Prostate gland (tissue), 2 donors: Measurements from ENCODE around the gene UBA52. TPM values are rescaled to one million over a fixed set of nuclear protein-coding genes. Genes with fewer than 3 reads are reported as not detected.

Experiments used
- DNase-seq: peaks from one replicate; pipeline ENCODE4 v3.0.0-alpha.2; 2019; ENCODE audit warnings: low spot score
- H3K27ac ChIP-seq, 2 donors: fragments of 200-600 bp; sonication (generic); 2 replicates each; pipeline ENCODE4 v1.5.1; 2017 to 2019
- H3K27me3 ChIP-seq: fragments of 200-600 bp; sonication (generic); replicated peaks from 2 replicates; pipeline ENCODE4 v1.5.1; 2019; ENCODE audit not compliant: insufficient read depth
- H3K36me3 ChIP-seq, 2 donors: fragments of 200-600 bp; sonication (generic); 1 replicate in 1 of 2; 2 replicates in 1 of 2; pipeline versions ENCODE4 v1.5.1 to v1.8.1; 2017 to 2019
- H3K4me1 ChIP-seq: fragments of 200-600 bp; sonication (generic); replicated peaks from 2 replicates; pipeline ENCODE4 v1.5.1; 2019
- H3K4me3 ChIP-seq, 2 donors: fragments of 200-600 bp; sonication (generic); 2 replicates each; pipeline ENCODE4 v1.5.1; 2017 to 2019
- H3K9me3 ChIP-seq: fragments of 200-600 bp; sonication (generic); 2 replicates; pipeline ENCODE4 v1.5.1; 2017
- CTCF ChIP-seq, 4 experiments: fragments of 200-600 bp in 2 of 4; fragments of 450-650 bp in 2 of 4; sonication (generic) in 2 of 4; IDR thresholded peaks; 1 replicate in 3 of 4; 2 replicates in 1 of 4; pipeline ENCODE4 v1.5.1; 2016 to 2019; ENCODE audit warnings: antibody characterized with exemption in 4 of 4, mild to moderate bottlenecking in 2 of 4, moderate library complexity in 2 of 4
- POLR2A ChIP-seq: fragments of 450-650 bp; IDR thresholded peaks from one replicate; pipeline ENCODE4 v1.6.1; 2016; ENCODE audit warnings: antibody characterized with exemption, mild to moderate bottlenecking
- POLR2AphosphoS5 ChIP-seq: sonication (generic); formaldehyde crosslinking; IDR thresholded peaks from one replicate; pipeline ENCODE4 v1.6.1; 2017; ENCODE audit warnings: antibody characterized with exemption
- WGBS: methylation state at CpG from one replicate; pipeline ENCODE4 v1.1.5; 2018; 5-methylcytosine and 5-hydroxymethylcytosine counted together
- intact Hi-C: fragments of 100-400 bp; cut with DNase I; formaldehyde crosslinking; loops from one replicate; pipeline ENCODE4 v1.14.2; 2022
- total RNA-seq, 2 donors: library from RNA; depleted of rRNA; stranded (reverse); fragments of >200 nt; gene quantifications; one replicate each; pipeline ENCODE4 v1.1.0, GENCODE V29; 2016

Gene UBA52
- total RNA-seq, 2 donors from 2014 or later = 646 to 738 TPM

- H3K27ac ChIP-seq = no peak overlapping the region
- H3K9me3 ChIP-seq = no peaks in the 10 kb centered on the region
- no peak for DNase-seq
- peaks cover 9% of the 10 kb centered on the region for H3K4me1 ChIP-seq
- H3K27me3 ChIP-seq = no peaks in the 10 kb centered on the region
- intact Hi-C loops = no loop called here
- WGBS = 85% methylated on average over 21 of the region's 21 CpGs
- TF ChIP-seq POLR2AphosphoS5 (no peak), POLR2A (no peak), CTCF (IDR thresholded peaks at IDR 0.05) (no peak)
- H3K4me3 ChIP-seq = no peak overlapping the region
- H3K36me3 ChIP-seq = peaks cover 10 to 17% of the 10 kb centered on the region in 2 donors
These were observed 5.8 kb downstream of the UBA52 start for GRCh38 chr19:18577365-18577914.

GRCh38 chr19:18580311-18580710 lies 8.7 kb downstream of the UBA52 start:
- no peaks in the 10 kb centered on the region for H3K9me3 ChIP-seq
- WGBS = 65% methylated on average over 7 of the region's 7 CpGs
- H3K4me1 ChIP-seq = no peaks in the 10 kb centered on the region
- DNase-seq = no peak
- no peaks in the 10 kb centered on the region for H3K27me3 ChIP-seq
- intact Hi-C loops = no loop called here
- H3K36me3 ChIP-seq = peaks cover 0 to 5% of the 10 kb centered on the region in 2 donors
- no peak for TF ChIP-seq CTCF (IDR thresholded peaks at IDR 0.05)
- TF ChIP-seq POLR2AphosphoS5 = no peak
- TF ChIP-seq POLR2A = no peak
- H3K27ac ChIP-seq = no peak overlapping the region
- no peak overlapping the region for H3K4me3 ChIP-seq

DNA sequence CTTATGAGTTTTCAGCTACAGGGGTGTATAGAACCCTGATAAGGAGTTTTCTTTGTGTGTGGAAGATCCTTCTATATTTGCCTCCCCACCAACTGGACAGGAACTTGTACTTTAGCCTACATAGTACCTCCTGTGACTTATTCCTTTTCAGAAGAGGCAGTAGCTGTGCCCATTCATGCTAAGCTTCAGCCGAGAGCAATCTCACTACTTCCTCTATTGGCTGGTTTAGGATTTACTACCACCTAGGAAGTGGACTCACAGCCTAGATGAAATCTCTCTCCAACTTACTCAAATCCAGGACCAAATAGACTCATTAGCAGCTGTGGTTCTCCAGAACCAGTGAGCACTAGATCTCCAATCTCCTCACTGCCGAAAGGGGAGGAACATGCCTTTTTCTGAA lies 14.6 kb downstream of the UBA52 start:
- H3K27ac ChIP-seq = no peak overlapping the region
- peaks cover 5% of the 10 kb centered on the region for H3K4me1 ChIP-seq
- WGBS = 50% methylated on average over 2 of the region's 2 CpGs
- H3K36me3 ChIP-seq = peaks cover 0 to 3% of the 10 kb centered on the region in 2 donors
- H3K27me3 ChIP-seq = no peaks in the 10 kb centered on the region
- no peaks in the 10 kb centered on the region for H3K9me3 ChIP-seq
- no peak overlapping the region for H3K4me3 ChIP-seq
- intact Hi-C loops = no loop called here
- TF ChIP-seq POLR2AphosphoS5 = no peak
- no peak for TF ChIP-seq CTCF (IDR thresholded peaks at IDR 0.05)
- no peak for TF ChIP-seq POLR2A
- DNase-seq = no peak

DNA sequence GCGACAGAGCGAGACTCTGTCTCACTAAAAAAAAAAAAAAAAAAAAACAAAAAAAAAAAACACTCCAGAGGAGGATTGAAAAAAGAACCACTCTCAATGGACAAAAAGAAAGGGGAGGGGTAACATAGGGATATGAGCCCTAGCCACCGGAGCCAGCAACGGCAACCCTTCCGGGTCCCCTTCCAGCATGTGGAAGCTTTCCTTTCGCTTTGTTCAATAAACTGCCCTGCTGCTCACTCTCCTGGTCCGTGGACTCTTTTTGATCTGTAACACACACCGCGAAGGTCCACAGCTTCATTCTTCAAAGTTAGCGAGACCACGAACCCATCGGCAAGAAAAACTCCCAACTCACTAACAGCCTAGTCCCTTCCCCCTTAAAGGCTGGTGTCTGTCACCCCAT lies 15.9 kb downstream of the UBA52 start:
- intact Hi-C loops = no loop called here
- no peak for TF ChIP-seq POLR2A
- no peak for TF ChIP-seq CTCF (IDR thresholded peaks at IDR 0.05)
- TF ChIP-seq POLR2AphosphoS5 = no peak
- no peaks in the 10 kb centered on the region for H3K27me3 ChIP-seq
- peaks cover 0 to 3% of the 10 kb centered on the region in 2 donors for H3K36me3 ChIP-seq
- no peak for DNase-seq
- peaks cover 5% of the 10 kb centered on the region for H3K4me1 ChIP-seq
- H3K4me3 ChIP-seq = no peak overlapping the region
- no peaks in the 10 kb centered on the region for H3K9me3 ChIP-seq
- H3K27ac ChIP-seq = no peak overlapping the region
- WGBS = 90% methylated on average over 12 of the region's 12 CpGs

DNA sequence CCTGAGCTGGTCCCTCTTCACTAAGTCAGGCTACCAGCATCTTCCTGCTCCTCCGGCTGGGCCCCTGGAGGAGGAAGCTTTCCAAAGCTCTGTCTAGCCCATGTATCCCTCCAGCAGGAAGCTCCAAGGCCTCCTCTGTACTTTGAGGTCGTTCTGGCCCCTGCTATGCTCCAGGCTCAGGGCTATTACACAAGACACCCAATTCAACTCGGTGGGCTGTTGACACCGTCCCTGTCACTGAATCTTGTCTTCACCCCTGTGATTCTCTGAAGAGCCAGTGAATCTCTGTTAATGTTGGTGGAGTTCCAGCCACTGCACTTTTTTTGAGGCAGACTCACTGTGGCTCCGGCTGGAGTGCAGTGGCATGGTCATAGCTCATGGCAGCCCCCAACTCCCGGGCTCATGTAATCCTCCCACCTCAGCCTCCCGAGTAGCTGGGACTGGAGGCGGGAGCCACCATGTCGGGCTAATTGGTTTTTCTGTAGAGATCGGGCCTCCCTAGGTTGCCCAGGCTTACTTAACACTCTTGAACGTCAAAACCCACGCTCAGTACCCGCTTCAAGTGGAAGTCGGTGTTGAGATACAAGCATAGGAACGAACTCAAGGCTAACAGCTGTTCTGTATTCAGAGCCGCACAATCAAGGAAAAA lies 16.4 kb downstream of the UBA52 start:
- Histone ChIP-seq H3K27ac (peak overlapping the region; percentile 78 to 79), H3K36me3 (peaks cover 0 to 3% of the 10 kb centered on the region in 2 donors), H3K4me1 (peaks cover 5% of the 10 kb centered on the region), H3K9me3 (no peaks in the 10 kb centered on the region), H3K4me3 (peak overlapping the region; percentile 66 to 84), H3K27me3 (no peaks in the 10 kb centered on the region)
- TF ChIP-seq POLR2A = no peak
- TF ChIP-seq POLR2AphosphoS5 = no peak
- no peak for TF ChIP-seq CTCF (IDR thresholded peaks at IDR 0.05)
- no peak for DNase-seq
- WGBS = 33% methylated on average over 16 of the region's 16 CpGs
- intact Hi-C loops = loop anchor here (2.0 kb wide), 1 partner anchor 137 kb away; no protein-coding TSS in a partner anchor
